Osteocyte (in vitro differentiated cells): ENCODE data around the gene CDC20B. TPM values are rescaled to one million over a fixed set of nuclear protein-coding genes. Genes with fewer than 3 reads are reported as not detected.
A peak's percentile ranks its signal among the peaks of the same experiment; 100 is the strongest.

Experiments
- DNase-seq: peaks from one replicate; pipeline ENCODE4 v3.0.0; 2021; ENCODE audit warnings: mixed read lengths; ENCODE audit not compliant: unreplicated experiment; ENCODE audit errors: extremely low spot score
- H3K27ac Mint-ChIP-seq: one replicate; pipeline ENCODE4 v1.8.0; 2021; ENCODE audit warnings: mild to moderate bottlenecking, mixed read lengths; ENCODE audit not compliant: unreplicated experiment
- H3K27me3 Mint-ChIP-seq: one replicate; pipeline ENCODE4 v1.8.0; 2021; ENCODE audit warnings: mixed read lengths; ENCODE audit not compliant: unreplicated experiment
- H3K36me3 Mint-ChIP-seq: one replicate; pipeline ENCODE4 v1.8.0; 2021; ENCODE audit warnings: mixed read lengths; ENCODE audit not compliant: unreplicated experiment
- H3K4me1 Mint-ChIP-seq: one replicate; pipeline ENCODE4 v1.8.0; 2021; ENCODE audit warnings: mixed read lengths; ENCODE audit not compliant: unreplicated experiment
- H3K4me3 Mint-ChIP-seq: one replicate; pipeline ENCODE4 v1.8.0; 2021; ENCODE audit warnings: mild to moderate bottlenecking, moderate library complexity, mixed read lengths; ENCODE audit not compliant: unreplicated experiment
- H3K9me3 Mint-ChIP-seq: one replicate; pipeline ENCODE4 v1.8.0; 2021; ENCODE audit warnings: mixed read lengths; ENCODE audit not compliant: unreplicated experiment
- total RNA-seq: library from RNA; stranded (reverse); gene quantifications from 2 replicates; pipeline ENCODE4 v1.2.1, GENCODE V29; 2021
- TF ChIP-seq, protein P1 (sequence below): fragments of 200-600 bp; sonication (generic); IDR thresholded peaks from 2 replicates; pipeline ENCODE4 v1.5.0; 2021; ENCODE audit warnings: antibody characterized with exemption, mild to moderate bottlenecking, moderate library complexity

CDC20B gene
- total RNA-seq, 1 donor from 2014 or later: not detected

DNA sequence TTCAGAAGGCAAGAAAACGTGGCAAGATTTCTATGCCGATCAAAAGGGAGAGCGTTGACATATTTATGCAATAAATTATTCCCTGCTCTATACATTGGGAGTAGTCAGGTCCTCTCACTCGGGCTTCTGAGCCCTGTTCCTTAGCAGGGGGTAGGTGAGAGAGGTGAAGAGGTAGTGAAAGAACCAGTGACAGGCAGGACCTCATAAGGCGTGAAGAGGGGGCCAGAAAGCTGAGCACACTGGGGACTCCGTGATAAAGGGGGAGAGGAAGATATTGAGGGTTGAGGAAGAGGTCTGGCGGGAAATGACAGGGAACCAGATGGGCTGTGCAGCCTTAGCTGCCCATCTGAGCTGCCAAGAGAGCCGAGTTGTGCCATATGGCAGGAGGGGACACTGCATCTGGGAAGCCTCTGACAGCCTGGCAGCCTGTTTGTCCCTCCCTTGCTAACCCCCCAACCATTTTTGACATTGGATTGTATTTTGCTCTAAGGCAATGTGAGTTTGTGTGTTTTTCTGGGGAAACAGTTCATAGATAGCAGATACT is 782 bp upstream of the CDC20B start:
- no peak for DNase-seq
- Mint-ChIP-seq H3K4me3 (peak overlapping the region; percentile 70), H3K9me3 (no peaks in the 10 kb centered on the region), H3K27me3 (peaks cover 64% of the 10 kb centered on the region), H3K27ac (no peak overlapping the region), H3K36me3 (no peaks in the 10 kb centered on the region), H3K4me1 (peaks cover 26% of the 10 kb centered on the region)
- TF ChIP-seq, protein P1, sequence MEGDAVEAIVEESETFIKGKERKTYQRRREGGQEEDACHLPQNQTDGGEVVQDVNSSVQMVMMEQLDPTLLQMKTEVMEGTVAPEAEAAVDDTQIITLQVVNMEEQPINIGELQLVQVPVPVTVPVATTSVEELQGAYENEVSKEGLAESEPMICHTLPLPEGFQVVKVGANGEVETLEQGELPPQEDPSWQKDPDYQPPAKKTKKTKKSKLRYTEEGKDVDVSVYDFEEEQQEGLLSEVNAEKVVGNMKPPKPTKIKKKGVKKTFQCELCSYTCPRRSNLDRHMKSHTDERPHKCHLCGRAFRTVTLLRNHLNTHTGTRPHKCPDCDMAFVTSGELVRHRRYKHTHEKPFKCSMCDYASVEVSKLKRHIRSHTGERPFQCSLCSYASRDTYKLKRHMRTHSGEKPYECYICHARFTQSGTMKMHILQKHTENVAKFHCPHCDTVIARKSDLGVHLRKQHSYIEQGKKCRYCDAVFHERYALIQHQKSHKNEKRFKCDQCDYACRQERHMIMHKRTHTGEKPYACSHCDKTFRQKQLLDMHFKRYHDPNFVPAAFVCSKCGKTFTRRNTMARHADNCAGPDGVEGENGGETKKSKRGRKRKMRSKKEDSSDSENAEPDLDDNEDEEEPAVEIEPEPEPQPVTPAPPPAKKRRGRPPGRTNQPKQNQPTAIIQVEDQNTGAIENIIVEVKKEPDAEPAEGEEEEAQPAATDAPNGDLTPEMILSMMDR: no peak

DNA sequence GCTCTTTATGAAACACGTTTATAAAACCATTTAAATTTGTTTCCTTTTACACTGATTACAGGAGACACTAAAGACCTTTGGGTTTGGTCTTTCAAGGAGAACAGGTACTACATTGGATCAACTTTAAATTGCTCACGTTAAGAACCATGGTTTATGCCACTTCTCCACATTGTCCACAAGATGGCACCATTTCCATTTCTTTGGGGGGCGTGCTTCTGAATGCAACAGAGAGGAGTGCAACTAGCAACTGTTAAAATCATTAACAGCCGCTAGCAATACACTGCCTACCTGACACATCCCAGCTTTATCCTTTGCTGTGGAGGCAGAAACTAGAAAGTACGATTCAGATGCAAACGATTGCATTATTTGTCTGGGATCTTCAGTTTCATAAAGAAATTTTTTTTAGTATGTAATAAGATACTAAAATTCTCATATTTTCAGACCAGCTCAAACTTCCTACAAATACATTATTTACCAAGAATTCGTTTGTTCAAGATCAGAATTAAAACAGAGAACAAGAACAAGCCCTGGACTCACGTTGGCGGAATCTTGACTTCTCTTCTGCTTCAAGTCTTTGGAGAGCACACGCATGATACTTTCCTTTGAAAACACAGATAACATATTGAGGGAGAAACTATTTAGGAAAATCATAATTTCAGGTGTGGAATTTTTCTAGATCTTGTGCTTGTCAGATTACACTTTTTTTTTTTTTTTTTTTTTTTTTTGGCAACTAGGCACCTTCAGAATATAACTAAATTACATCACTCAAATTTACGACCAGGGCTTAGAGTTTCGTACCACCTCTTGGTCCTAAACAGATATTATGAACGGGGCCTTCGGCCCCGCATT is 702 bp downstream of the CDC20B start:
- Mint-ChIP-seq H3K9me3 (no peaks in the 10 kb centered on the region), H3K27ac (peak overlapping the region; percentile 40), H3K4me1 (peaks cover 26% of the 10 kb centered on the region), H3K27me3 (peaks cover 50% of the 10 kb centered on the region), H3K36me3 (no peaks in the 10 kb centered on the region), H3K4me3 (peak overlapping the region; percentile 79)
- TF ChIP-seq, protein P1: peak; percentile 88
- no peak for DNase-seq

DNA sequence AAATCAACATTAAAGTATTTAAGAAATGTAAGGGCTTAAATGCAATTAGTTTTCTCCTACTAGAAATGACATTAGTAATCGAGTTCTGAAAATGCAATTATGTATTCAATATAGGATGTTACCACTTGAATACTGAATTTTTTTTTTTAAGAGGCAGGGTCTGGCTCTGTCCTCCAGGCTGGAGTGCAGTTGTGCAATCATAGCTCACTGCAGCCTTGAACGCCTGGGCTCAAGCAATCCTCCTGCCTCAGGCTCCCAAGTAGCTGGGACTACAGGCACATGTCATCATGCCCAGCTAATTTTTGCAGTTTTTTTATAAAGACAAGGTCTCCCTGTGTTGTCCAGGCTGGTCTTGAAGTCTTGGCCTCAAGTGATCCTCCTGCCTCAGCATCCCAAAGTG is 1.5 kb downstream of the CDC20B start:
- Mint-ChIP-seq H3K9me3 (no peaks in the 10 kb centered on the region), H3K4me3 (no peak overlapping the region), H3K4me1 (peaks cover 21% of the 10 kb centered on the region), H3K27ac (no peak overlapping the region), H3K36me3 (peaks cover 6% of the 10 kb centered on the region), H3K27me3 (peaks cover 42% of the 10 kb centered on the region)
- no peak for DNase-seq
- TF ChIP-seq, protein P1: no peak

DNA sequence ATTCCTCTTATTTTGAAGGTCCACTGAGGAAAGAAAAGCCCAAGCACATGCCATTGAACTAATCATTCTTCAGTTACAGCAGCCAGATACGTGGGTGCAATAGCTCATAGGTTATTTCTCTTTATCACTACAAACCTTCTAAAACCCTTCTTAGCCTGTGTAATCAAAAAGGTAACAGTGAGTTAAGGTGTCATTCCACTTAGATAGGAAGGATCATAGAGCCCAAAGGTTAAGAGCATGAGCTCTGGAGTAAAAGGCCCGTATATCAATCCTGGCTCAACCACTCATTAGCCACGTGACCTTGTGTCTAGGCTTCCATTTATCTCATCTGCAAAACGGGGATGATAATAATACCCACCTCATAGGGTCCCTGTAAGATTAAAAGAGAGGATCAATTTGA is 10.3 kb downstream of the CDC20B start:
- Mint-ChIP-seq H3K27me3 (no peaks in the 10 kb centered on the region), H3K36me3 (peaks cover 39% of the 10 kb centered on the region), H3K4me3 (no peak overlapping the region), H3K9me3 (no peaks in the 10 kb centered on the region), H3K4me1 (peaks cover 21% of the 10 kb centered on the region), H3K27ac (no peak overlapping the region)
- TF ChIP-seq, protein P1: no peak
- DNase-seq: no peak

DNA sequence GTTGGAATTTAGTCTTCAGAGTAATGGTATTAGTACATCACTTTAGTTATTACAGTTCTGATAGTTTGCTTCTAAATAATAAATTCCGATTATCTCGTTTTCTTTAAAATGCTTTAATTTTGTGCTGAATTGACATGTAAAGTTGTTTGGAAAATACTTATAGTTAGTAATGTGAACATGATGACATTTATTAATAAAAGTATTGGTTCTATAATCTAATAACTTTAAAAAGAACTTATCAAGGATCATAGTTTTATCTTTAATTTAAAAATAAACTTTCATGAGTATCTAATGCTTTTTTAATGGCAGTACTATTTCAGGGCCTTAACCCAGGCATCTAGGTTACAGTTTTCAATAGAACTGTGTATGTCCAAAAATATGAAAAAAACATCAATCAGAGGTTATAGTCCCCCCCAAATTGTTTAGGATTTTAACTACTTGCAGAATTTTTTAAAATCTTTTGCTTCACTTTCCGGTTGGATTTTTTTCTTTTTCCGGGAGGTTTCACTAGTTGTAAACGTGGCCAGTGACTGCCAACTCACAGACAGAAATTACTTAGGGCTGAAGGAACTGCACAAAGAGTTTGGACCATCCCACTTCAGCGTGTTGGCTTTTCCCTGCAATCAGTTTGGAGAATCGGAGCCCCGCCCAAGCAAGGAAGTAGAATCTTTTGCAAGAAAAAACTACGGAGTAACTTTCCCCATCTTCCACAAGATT is 12.3 kb downstream of the CDC20B start:
- peaks cover 21% of the 10 kb centered on the region for H3K4me1 Mint-ChIP-seq
- peak overlapping the region; percentile 97 for H3K27ac Mint-ChIP-seq
- H3K36me3 Mint-ChIP-seq: peaks cover 26% of the 10 kb centered on the region
- no peaks in the 10 kb centered on the region for H3K27me3 Mint-ChIP-seq
- DNase-seq: peak; percentile 87
- no peaks in the 10 kb centered on the region for H3K9me3 Mint-ChIP-seq
- TF ChIP-seq, protein P1: no peak
- H3K4me3 Mint-ChIP-seq: peak overlapping the region; percentile 90
